A549 treated with Hydrocortisone at 1 μM for 4 hours (cell line): ENCODE data around the gene CYB5R2. TPM values are rescaled to one million over a fixed set of nuclear protein-coding genes. Genes with fewer than 3 reads are reported as not detected.

Experiments
- total RNA-seq: library from RNA; stranded (reverse); fragments of 200-300 nt; extraction: Qiagen RNA extraction; gene quantifications from 5 replicates; pipeline ENCODE4 v1.2.3, GENCODE V29; 2022

CYB5R2 gene
- total RNA-seq = 4.1 to 5.3 TPM (median 4.8 TPM) in 5 replicates

DNA sequence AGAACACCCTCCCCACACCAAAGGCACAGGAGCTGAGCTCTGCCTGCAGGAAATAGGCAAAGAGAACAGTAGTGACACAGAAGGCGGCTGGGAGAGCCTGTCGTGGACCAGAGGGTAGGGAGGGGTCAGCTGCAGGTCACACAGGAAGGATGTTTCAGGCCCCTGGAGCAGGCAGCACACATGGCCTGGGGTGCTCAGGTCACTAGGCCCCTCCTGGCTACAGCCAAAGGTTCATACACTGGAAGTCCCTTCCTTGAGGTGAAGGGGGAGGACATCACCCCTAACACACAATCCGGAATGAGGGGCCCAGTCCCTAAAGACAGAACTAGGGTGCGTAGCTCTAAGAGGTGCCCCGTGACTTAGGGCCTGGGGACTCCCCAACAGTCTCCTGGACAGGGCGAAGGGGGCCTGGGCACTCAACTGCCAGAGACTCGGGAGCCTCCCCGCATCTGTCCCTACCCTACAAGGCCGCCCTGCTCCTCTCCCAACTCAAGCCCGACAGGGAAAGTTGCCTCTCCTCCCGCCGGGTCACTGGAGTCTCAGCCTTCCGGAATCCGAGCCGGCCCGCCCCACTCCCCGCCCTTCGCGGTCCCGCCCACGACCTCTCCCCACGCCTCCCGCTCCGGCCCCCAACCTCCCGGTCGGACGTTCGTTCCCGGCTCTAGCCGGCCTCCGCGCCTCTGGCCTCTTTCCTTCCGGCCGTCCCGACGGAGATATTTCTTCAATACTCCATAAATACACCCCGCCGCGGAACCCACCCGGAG is at the start of gene CYB5R2:
Gene CYB5R2 (minus strand): TSS at position 541 of the 764 bp plus-strand sequence. CDS start 675 bp downstream, outside the sequence.

DNA sequence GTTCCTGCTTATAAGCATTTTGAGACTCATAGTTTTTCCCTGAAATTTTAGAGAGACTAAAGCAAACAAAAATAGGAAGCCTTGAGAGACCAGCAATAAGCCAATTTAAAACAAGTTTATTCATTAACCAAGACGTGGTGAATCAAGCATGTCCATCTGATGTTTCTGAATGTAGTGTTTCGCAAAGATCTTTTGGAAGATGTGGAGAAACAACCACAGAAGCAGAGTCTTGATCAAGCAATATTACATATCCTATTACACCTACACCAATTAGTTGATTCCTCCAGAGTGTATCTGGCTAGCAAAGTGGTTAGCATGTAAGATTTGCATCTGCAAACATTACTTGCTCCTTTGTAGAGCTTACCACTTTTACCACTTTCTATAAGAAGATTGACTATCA is 33.1 kb upstream of the CYB5R2 start, which contains the start of gene OVCH2:
Gene OVCH2 (minus strand): TSS at position 101 of the 400 bp plus-strand sequence. CDS start 83 bp downstream, at position 18.

Other genes starting within 250 kb of the CYB5R2 start
- gene OLFML1, start 188.0 kb downstream of the CYB5R2 start, total RNA-seq = 0.13 TPM in 1 of 5 replicates, not detected in the others
- 8.7 to 9.7 TPM (median 9.0 TPM) in 5 replicates for gene PPFIBP2, start 159.5 kb downstream of the CYB5R2 start, total RNA-seq
- not detected in 5 replicates for gene OVCH2, start 33.0 kb upstream of the CYB5R2 start, total RNA-seq
- gene OR5P2, start 123.4 kb upstream of the CYB5R2 start, total RNA-seq = not detected in 5 replicates
- gene OR5P3, start 157.3 kb upstream of the CYB5R2 start, total RNA-seq = not detected in 5 replicates